Renal cortex interstitium (tissue), 11 donors: ENCODE data around the gene PTEN. TPM values are rescaled to one million over a fixed set of nuclear protein-coding genes. Genes with fewer than 3 reads are reported as not detected.

Experiments used
- DNase-seq, 11 donors: peaks; one replicate each; pipeline ENCODE4 v3.0.0-alpha.2; 2013; ENCODE audit warnings: low read depth in 9 of 11, low spot score in 4 of 11; ENCODE audit errors: extremely low read depth in 1 of 11
- polyA plus RNA-seq, 3 donors: library from polyadenylated mRNA; unstranded; fragments of 120-200 nt; gene quantifications; one replicate each; pipeline ENCODE4 v1.2.1, GENCODE V29; 2013; ENCODE audit not compliant: insufficient read length in 3 of 3

The PTEN gene
- polyA plus RNA-seq, 3 donors, result 63.7 to 80.1 (median 69.8) TPM

GRCh38 chr10:87935290-87936141 is 72.1 kb downstream of the PTEN start:
- no peak for DNase-seq

DNA sequence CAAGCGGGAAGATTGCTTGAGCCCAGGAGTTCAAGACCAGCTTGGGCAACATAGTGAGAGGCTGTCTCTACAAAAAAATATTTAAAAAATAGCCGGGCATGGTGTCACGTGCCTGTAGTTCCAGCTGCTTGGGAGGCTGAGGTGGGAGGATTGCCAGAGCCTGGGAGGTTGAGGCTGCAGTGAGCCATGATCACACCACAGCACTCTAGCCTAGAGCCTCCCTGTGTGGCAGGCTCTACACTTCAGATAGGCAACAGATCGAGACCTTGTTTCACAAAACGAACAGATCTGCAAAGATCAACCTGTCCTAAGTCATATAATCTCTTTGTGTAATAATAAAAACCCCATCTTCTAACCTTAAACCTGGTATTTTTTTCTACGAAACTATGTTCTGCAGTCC is 76.8 kb downstream of the PTEN start:
- DNase-seq, result no peak

DNA sequence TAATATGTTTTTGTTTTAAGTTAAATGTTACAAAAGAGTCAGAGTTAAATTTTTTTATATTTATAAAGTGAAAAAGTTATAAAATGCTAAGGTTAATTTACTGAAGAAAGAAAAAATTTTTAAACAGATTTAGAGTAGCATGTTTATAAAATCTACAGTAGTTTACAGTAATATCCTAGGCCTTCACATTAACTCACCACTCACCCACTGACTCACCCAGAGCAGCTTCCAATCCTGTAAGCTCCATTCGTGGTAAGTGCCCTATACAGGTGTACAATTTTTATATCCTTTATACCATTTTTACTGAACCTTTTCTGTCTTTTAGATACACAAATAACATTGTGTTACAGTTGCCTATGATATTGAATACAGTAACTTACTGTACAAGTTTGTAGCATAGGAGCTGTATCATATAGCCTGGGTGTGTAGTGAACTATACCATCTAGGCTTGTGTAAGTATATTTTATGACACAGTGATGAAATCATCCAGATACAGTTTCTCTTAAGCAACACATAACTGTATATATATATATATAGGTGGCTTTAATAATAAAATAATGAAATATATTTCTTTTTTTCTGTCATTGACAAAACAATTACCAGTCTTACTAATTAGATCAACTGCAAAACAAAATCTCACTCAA is 79.6 kb downstream of the PTEN start:
- DNase-seq, result no peak

DNA sequence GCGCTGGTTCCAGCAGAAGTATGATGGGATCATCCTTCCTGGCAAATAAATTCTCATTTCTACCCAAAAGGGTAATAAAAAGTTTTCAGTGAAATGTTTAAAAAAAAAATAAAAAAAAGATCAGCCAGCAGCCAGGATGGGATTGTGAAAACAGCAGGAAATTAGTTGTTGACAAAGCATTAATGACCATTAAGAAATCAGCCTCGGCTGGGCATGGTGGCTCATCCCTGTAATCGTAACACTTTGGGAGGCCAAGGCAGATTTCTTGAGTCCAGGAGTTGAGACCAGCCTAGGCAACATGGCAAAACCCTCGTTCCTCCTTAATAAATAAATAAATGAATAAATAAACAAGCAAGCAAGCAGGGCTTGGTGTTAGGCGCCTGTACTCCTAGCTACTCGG is 82.6 kb downstream of the PTEN start:
- no peak for DNase-seq

DNA sequence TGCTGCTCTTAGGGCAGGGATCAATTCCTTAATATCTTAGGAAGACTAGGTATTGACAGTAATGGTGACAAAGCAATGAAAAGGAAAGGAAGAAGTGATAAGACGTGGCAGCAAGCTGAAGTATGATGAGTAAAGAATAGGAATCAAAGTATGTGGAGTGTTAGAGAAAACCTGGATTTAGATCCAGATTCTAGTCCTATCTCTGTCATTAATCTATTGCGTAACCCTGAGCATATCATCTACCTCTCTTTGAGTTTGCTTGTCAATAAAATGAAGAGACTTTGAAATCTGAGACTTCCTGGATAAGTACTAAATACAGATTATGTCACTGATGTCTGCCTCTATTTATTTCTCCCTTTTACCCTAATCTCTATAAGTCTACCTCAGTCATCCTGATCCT is 89.2 kb downstream of the PTEN start:
- no peak for DNase-seq

DNA sequence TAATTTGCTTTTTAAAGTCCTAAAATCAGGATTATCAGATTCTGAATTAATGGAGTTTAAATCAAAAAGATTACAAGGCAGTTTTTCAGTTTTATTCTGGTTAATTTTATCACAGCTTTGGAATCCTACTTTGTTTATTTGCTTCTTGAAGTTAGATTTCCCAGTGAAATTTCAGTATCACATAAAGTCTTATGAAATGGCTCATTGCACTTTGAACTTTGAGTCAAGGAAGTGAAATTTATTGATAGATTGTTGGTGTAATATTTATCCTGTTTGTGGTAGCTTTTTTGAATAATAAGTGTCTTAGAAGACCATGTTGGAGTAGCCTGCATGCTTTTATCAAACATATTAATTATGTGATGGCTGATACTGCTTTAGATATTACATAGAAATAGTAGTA is 92.6 kb downstream of the PTEN start:
- DNase-seq, result no peak

- DNase-seq, result no peak
Observed at GRCh38 chr10:87957702-87958101, 94.3 kb downstream of the PTEN start.

DNA sequence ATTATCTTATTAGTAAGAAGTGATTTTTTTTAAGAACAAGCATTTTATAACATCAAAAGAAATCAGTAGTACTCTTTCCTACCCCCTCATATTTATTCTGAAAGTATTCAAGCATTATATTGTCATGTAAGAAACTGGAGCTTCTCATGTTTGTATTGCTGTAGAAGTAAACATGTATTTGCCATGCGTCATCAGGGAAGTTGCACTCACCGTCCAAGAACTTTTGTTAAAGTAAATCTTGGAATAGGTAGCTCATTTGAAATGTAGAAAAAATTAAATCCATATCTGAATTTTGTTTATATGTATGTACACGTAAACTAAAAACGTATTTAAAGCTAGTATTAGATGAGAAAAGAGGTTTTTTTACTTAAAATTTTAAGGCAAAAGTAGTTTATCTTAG is 96.8 kb downstream of the PTEN start:
- DNase-seq, result no peak

- no peak for DNase-seq
Observed at GRCh38 chr10:87961314-87961713, 97.9 kb downstream of the PTEN start.

- peak in 1 of 11 donors; percentile 5 for DNase-seq
Observed at GRCh38 chr10:87966459-87966858, 103.0 kb downstream of the PTEN start.

GRCh38 chr10:87973635-87974034 is 110.2 kb downstream of the PTEN start:
- DNase-seq, result no peak

- no peak for DNase-seq
Observed at GRCh38 chr10:87974130-87974529, 110.7 kb downstream of the PTEN start.

DNA sequence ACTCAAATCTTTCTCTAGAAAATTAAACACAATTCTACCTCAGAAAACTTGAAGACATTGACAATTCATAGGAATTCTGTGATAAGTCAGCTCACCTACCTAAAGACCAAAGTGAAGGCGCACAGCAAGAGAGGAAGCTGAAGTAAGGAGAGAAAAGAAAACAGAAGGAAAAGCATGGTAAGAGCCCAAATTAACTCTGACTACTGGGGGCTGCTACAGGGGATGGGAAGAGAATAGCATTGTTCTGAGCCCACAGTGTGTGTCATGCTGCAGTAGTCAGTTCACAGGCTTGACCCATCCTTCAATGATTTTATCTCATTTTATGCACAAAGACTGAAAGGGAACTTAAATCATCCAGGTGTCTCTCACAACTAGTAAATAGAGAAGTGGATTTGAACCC is 111.3 kb downstream of the PTEN start:
- no peak for DNase-seq

GRCh38 chr10:87976101-87976743 is 112.8 kb downstream of the PTEN start:
- no peak for DNase-seq

DNA sequence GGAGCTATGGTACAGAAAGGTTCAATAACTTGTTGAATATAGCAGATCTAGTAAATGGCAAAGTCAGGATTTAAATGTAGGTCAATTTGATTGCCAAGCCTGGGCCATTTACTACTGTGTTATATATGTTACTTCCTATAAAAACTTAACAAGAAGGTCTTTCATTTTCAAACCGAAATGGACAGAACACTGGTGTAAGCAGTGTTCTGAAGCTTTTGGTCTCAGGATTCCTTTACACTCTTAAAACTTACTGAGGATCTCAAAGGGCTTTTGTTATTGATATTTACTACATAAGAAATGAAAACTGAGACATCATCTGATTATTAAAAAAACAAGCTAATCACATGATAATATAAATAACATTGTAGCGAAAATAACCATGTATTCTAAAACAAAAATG is 114.7 kb downstream of the PTEN start:
- DNase-seq, result no peak

GRCh38 chr10:87979847-87980246 is 116.4 kb downstream of the PTEN start:
- no peak for DNase-seq

- DNase-seq, result no peak
Observed at GRCh38 chr10:87983716-87984115, 120.3 kb downstream of the PTEN start.

GRCh38 chr10:87987206-87987605 is 123.8 kb downstream of the PTEN start:
- DNase-seq, result no peak

DNA sequence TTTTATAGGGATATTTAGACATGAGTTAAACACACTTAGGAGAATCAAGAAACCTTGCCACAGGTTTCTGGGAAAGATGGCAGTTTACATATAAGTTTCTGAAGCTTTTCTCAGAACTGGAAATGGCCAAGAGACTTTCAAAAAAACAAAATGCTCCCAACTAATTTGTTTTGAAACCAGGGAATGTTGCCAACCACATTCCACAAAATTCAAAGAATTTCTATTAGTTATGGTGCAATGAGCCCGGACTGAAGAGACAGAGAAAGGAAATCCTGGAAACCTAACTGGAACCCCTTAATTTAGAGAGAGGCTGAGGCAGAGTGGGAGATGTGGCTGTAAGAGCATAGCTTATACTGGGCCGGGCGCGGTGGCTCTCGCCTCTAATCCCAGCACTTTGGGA is 128.5 kb downstream of the PTEN start:
- no peak for DNase-seq

DNA sequence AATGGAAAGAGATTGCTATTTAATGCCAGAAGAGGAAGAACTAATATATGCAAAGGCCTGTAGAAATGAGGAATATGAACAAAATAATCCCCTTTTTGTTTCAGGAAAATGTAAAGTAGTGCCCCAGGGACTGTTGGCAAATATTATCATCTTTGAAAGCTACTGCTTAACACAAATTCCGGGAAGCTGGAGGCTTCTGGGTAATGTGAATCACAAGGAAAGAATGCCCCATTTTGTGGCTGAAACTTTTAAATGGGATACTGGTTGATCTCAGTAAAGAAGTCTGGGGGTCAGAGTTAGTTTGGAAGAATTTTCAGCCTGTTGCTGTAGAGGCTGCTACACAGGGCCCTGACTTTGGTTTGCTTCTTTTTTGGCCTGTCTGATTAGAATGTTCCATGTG is 141.0 kb downstream of the PTEN start:
- no peak for DNase-seq
